Activated naive CD8-positive, alpha-beta T cell (primary cell): Measurements from ENCODE around the gene KPNA4.
A peak's percentile ranks its signal among the peaks of the same experiment; 100 is the strongest.
"Not testable (repeated sequence)": the region's sequence is repeated elsewhere in the genome, so short reads cannot be mapped to it uniquely, and the experiment has no call there.

Experiments
- H3K27ac Mint-ChIP-seq: one replicate; pipeline ENCODE4 v1.8.0; 2021; ENCODE audit warnings: mixed read lengths
- H3K27me3 Mint-ChIP-seq: one replicate; pipeline ENCODE4 v1.8.0; 2021; ENCODE audit warnings: mixed read lengths
- H3K36me3 Mint-ChIP-seq: one replicate; pipeline ENCODE4 v1.8.0; 2021; ENCODE audit warnings: mixed read lengths
- H3K4me1 Mint-ChIP-seq: one replicate; pipeline ENCODE4 v1.8.0; 2021; ENCODE audit warnings: low read depth, mixed read lengths
- H3K4me3 Mint-ChIP-seq: one replicate; pipeline ENCODE4 v1.8.0; 2021; ENCODE audit warnings: mild to moderate bottlenecking, mixed read lengths
- H3K9me3 Mint-ChIP-seq: one replicate; pipeline ENCODE4 v1.8.0; 2021; ENCODE audit warnings: low read depth, mixed read lengths

KPNA4 gene

GRCh38 chr3:160556141-160556540 is 9.2 kb downstream of the KPNA4 start:
- Mint-ChIP-seq H3K36me3 (peaks cover 15% of the 10 kb centered on the region), H3K4me3 (no peak overlapping the region), H3K27ac (no peak overlapping the region), H3K9me3 (no peaks in the 10 kb centered on the region), H3K4me1 (peaks cover 77% of the 10 kb centered on the region), H3K27me3 (no peaks in the 10 kb centered on the region)

- Mint-ChIP-seq H3K27me3 (no peaks in the 10 kb centered on the region), H3K27ac (no peak overlapping the region), H3K4me3 (no peak overlapping the region), H3K4me1 (peaks cover 72% of the 10 kb centered on the region), H3K36me3 (peaks cover 23% of the 10 kb centered on the region), H3K9me3 (no peaks in the 10 kb centered on the region)
These were observed 10.4 kb downstream of the KPNA4 start for GRCh38 chr3:160554980-160555379.

GRCh38 chr3:160553827-160554226 is 11.5 kb downstream of the KPNA4 start:
- no peak overlapping the region for H3K27ac Mint-ChIP-seq
- peaks cover 69% of the 10 kb centered on the region for H3K4me1 Mint-ChIP-seq
- no peaks in the 10 kb centered on the region for H3K9me3 Mint-ChIP-seq
- peaks cover 23% of the 10 kb centered on the region for H3K36me3 Mint-ChIP-seq
- no peak overlapping the region for H3K4me3 Mint-ChIP-seq
- H3K27me3 Mint-ChIP-seq, result no peaks in the 10 kb centered on the region

DNA sequence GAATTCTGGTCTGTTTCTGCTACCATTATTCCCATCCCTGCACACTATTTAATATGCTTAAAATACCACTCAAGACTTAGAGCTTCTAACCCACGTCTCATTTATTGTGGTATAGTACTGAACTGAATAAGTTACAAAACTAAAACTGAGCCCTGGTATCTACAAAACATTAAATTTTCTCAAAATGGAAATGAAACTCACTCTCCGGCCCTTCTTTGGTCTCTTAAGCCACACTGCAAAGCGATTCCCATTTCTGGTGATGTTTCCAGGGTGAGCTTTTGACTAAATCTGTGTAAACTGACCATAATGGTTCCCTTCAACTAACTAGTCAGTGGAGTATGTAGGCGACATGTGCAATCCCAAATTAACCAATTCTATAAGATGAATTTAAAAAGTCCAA is 18.6 kb downstream of the KPNA4 start:
- H3K27me3 Mint-ChIP-seq, result no peaks in the 10 kb centered on the region
- H3K36me3 Mint-ChIP-seq, result peaks cover 22% of the 10 kb centered on the region
- no peak overlapping the region for H3K27ac Mint-ChIP-seq
- no peaks in the 10 kb centered on the region for H3K9me3 Mint-ChIP-seq
- peaks cover 79% of the 10 kb centered on the region for H3K4me1 Mint-ChIP-seq
- no peak overlapping the region for H3K4me3 Mint-ChIP-seq

DNA sequence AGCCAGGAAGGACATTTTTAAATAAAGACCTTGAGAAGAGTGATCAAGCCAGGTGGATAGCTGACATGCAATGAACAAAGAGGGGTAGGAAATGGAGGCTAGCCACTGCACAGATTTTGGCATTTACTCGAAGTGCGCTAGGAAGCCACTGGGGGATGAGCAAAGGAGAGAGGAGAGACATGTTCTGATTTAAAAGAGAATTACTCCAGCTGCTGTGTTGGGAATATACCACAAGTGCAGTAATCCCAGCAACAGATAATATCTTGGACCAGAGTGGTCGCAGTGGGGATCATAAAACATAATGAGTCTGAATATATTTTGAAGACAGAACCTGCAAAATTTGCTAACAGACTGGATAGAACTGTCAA is 19.9 kb downstream of the KPNA4 start:
- peaks cover 74% of the 10 kb centered on the region for H3K4me1 Mint-ChIP-seq
- H3K9me3 Mint-ChIP-seq, result no peaks in the 10 kb centered on the region
- peak overlapping the region; percentile 11 for H3K4me3 Mint-ChIP-seq
- peaks cover 10% of the 10 kb centered on the region for H3K36me3 Mint-ChIP-seq
- no peaks in the 10 kb centered on the region for H3K27me3 Mint-ChIP-seq
- peak overlapping the region; percentile 23 for H3K27ac Mint-ChIP-seq

DNA sequence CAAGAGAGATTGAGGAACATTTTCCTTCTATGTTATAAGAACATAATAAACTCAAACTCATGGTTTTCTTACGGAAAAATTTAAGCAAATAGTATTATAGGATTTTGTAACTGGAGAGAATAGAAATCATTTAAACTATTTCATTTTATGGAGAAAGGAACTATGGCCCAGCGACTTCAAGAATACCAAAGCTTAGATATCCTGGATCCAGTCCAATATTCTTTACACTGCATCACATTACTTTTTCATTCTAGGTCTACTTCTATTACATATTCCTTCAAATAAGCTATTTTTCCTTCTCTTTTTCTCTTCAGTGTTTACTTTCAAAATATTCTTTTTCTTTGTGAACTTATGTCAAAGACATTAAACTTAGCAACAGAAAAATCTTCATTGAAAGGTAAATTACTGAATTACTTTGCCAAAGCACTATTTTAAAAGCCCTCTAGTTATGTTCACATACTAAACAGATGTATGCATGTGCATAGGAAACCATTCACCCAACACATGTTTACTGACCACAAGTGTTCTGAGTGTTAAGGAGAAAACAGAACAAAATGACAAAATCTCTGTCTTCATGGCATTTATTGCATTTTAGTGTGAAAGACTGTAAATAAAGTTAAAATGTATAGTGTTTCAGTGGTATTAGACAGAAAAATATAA is 20.4 kb downstream of the KPNA4 start:
- Mint-ChIP-seq H3K4me1 (peaks cover 78% of the 10 kb centered on the region), H3K27me3 (no peaks in the 10 kb centered on the region), H3K4me3 (peak overlapping the region; percentile 11), H3K36me3 (peaks cover 9% of the 10 kb centered on the region), H3K27ac (peak overlapping the region; percentile 23), H3K9me3 (no peaks in the 10 kb centered on the region)

DNA sequence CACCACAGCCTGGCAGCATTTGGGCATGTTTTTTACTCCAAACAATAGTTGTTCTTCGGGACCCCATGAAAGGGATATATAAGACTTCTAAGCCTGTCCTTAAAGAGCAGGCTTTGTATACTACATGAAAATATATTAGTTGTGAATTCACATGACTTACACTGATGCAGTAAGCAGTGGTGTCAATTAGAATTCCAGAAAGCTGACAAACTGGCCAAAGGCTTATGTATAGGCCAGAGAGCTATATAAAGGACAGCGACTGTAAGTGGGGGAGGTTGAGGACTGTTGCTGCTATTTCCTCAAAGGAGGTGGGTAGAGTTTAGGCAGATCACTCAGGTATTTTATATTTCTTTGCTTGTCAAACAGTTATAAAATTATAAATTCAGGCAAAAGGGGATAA is 24.8 kb downstream of the KPNA4 start:
- Mint-ChIP-seq H3K4me3 (no peak overlapping the region), H3K27ac (no peak overlapping the region), H3K9me3 (no peaks in the 10 kb centered on the region), H3K4me1 (peaks cover 63% of the 10 kb centered on the region), H3K36me3 (peaks cover 5% of the 10 kb centered on the region), H3K27me3 (no peaks in the 10 kb centered on the region)

DNA sequence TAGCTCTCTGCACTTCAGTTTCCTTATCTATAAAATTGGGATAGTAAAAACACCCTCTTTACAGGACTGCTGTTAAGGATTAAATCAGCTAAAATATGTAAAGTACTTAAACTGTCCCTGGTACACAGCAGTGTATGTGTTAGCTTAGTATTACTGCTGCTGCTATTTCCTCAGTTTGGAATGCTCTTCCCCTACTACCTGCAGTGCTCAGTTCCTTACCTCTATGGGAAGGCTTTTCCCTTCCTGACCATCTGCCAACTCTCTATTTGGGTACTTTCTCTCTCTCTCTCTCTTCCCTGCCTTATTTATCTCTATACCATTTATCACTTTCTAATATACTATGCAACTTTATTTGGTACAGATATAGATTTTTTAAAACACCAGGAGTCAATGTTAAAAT is 26.5 kb downstream of the KPNA4 start:
- Mint-ChIP-seq H3K27me3 (no peaks in the 10 kb centered on the region), H3K4me3 (no peak overlapping the region), H3K4me1 (peaks cover 48% of the 10 kb centered on the region), H3K36me3 (no peaks in the 10 kb centered on the region), H3K9me3 (no peaks in the 10 kb centered on the region), H3K27ac (peak overlapping the region; percentile 1)

- Mint-ChIP-seq H3K9me3 (no peaks in the 10 kb centered on the region), H3K27me3 (no peaks in the 10 kb centered on the region), H3K4me1 (peaks cover 41% of the 10 kb centered on the region), H3K36me3 (no peaks in the 10 kb centered on the region), H3K4me3 (no peak overlapping the region), H3K27ac (no peak overlapping the region)
These were observed 27.6 kb downstream of the KPNA4 start for GRCh38 chr3:160537729-160538128.

DNA sequence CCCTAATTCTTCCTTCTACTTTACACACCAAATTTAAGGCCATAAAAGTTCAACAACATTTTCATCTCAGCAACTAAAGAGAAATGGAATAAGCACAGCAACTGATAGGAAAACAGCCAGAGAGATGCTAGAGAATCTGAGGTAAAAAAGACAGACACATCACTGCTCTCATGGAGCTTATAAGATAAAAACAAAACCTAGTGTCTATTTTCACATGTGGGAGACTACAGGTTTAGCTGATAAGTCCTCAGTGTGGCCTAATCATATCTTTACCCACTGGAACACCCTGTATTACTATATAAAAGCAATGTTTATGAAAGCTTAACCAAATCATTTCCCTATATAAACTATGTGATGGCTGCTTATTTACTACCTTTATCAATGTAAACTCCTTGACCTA is 33.0 kb downstream of the KPNA4 start:
- peaks cover 5% of the 10 kb centered on the region for H3K36me3 Mint-ChIP-seq
- H3K4me1 Mint-ChIP-seq, result peaks cover 4% of the 10 kb centered on the region
- H3K9me3 Mint-ChIP-seq, result no peaks in the 10 kb centered on the region
- H3K27me3 Mint-ChIP-seq, result no peaks in the 10 kb centered on the region
- H3K27ac Mint-ChIP-seq, result no peak overlapping the region
- no peak overlapping the region for H3K4me3 Mint-ChIP-seq

GRCh38 chr3:160531311-160531710 is 34.1 kb downstream of the KPNA4 start:
- Mint-ChIP-seq H3K36me3 (peaks cover 7% of the 10 kb centered on the region), H3K9me3 (no peaks in the 10 kb centered on the region), H3K27ac (no peak overlapping the region), H3K4me1 (peaks cover 4% of the 10 kb centered on the region), H3K27me3 (no peaks in the 10 kb centered on the region), H3K4me3 (no peak overlapping the region)

DNA sequence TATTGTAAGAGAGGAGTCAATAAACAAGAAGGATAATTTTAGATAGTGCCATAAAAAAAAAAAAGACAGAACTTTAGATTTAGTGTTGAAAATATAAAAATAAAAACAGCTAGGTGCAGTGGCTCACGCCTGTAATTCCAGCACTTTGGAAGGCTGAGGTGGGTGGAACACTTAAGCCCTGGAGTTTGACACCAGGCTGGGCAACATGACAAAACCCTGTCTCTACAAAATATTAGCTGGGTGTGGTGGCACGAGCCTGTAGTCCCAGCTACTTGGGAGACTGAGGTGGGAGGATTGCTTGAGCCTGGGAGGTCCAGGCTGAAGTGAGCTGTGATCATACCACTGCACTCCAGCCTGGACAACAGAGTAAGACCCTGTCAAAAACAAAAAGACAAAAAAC is 49.0 kb downstream of the KPNA4 start:
- H3K27me3 Mint-ChIP-seq, H3K4me3 Mint-ChIP-seq, H3K36me3 Mint-ChIP-seq, H3K9me3 Mint-ChIP-seq, H3K27ac Mint-ChIP-seq, H3K4me1 Mint-ChIP-seq: not testable (repeated sequence)

DNA sequence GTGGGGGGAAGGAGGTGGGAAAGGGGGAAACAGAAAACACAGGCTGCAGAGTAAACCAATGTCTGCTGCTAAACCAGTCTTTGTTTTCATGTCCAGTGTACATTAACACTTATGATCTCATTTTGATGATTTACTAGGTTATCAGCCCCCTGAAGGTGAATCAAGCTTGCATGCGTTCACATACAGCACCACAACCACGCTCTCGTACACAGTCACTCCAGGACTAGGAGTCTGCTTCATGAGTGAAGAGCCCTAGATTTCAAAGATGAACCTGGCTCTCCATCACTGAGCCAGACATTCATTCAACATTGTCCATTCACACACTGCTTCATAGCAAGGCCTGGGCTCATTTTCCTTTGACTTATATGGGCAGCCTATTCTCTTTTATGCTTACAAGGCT is 64.0 kb downstream of the KPNA4 start:
- Mint-ChIP-seq H3K4me1 (no peaks in the 10 kb centered on the region), H3K36me3 (peaks cover 18% of the 10 kb centered on the region), H3K27ac (no peak overlapping the region), H3K27me3 (no peaks in the 10 kb centered on the region), H3K4me3 (no peak overlapping the region), H3K9me3 (peaks cover 1% of the 10 kb centered on the region)

GRCh38 chr3:160498202-160498601 is 67.2 kb downstream of the KPNA4 start:
- no peak overlapping the region for H3K4me3 Mint-ChIP-seq
- H3K27me3 Mint-ChIP-seq, result no peaks in the 10 kb centered on the region
- H3K36me3 Mint-ChIP-seq, result peaks cover 19% of the 10 kb centered on the region
- H3K9me3 Mint-ChIP-seq, result peaks cover 4% of the 10 kb centered on the region
- H3K27ac Mint-ChIP-seq, result no peak overlapping the region
- H3K4me1 Mint-ChIP-seq, result no peaks in the 10 kb centered on the region

GRCh38 chr3:160490166-160490565 is 75.2 kb downstream of the KPNA4 start:
- Mint-ChIP-seq H3K4me3 (no peak overlapping the region), H3K27ac (no peak overlapping the region), H3K9me3 (no peaks in the 10 kb centered on the region), H3K4me1 (peaks cover 4% of the 10 kb centered on the region), H3K36me3 (no peaks in the 10 kb centered on the region), H3K27me3 (no peaks in the 10 kb centered on the region)

- Mint-ChIP-seq H3K4me1 (peaks cover 5% of the 10 kb centered on the region), H3K4me3 (peak overlapping the region; percentile 20)
These were observed 78.9 kb downstream of the KPNA4 start for GRCh38 chr3:160486459-160486869.

More at GRCh38 chr3:160486459-160486869, 78.9 kb downstream of the KPNA4 start:
- Mint-ChIP-seq H3K27ac (no peak overlapping the region), H3K27me3 (peaks cover 3% of the 10 kb centered on the region), H3K9me3 (no peaks in the 10 kb centered on the region), H3K36me3 (no peaks in the 10 kb centered on the region)
